Fibroblast of mammary gland (primary cell): Measurements from ENCODE around the gene RAB36.

Source experiments
- DNase-seq: peaks from one replicate; pipeline ENCODE4 v3.0.0-alpha.2; 2010; ENCODE audit warnings: low read depth
- H3K4me3 ChIP-seq: 2 replicates; pipeline ENCODE4 v1.5.1; 2011; ENCODE audit warnings: low read depth, mild to moderate bottlenecking, low read length, moderate library complexity; ENCODE audit not compliant: control insufficient read depth
- CTCF ChIP-seq: conservative IDR thresholded peaks from 2 replicates; pipeline ENCODE4 v1.5.1; 2011; ENCODE audit warnings: low read depth, low read length, inconsistent platforms; ENCODE audit not compliant: control insufficient read depth, insufficient read depth

RAB36 gene

GRCh38 chr22:23190526-23190925 is 45.2 kb downstream of the RAB36 start:
- no peak overlapping the region for H3K4me3 ChIP-seq
- TF ChIP-seq CTCF = no peak
- DNase-seq = no peak

GRCh38 chr22:23192133-23192532 is 46.9 kb downstream of the RAB36 start:
- TF ChIP-seq CTCF = no peak
- H3K4me3 ChIP-seq = no peak overlapping the region
- DNase-seq = no peak

GRCh38 chr22:23192558-23192957 is 47.3 kb downstream of the RAB36 start:
- H3K4me3 ChIP-seq = no peak overlapping the region
- TF ChIP-seq CTCF = no peak
- no peak for DNase-seq

- no peak overlapping the region for H3K4me3 ChIP-seq
- no peak for DNase-seq
- no peak for TF ChIP-seq CTCF
These were observed 48.0 kb downstream of the RAB36 start for GRCh38 chr22:23193196-23193827.

- peak; percentile 42 for DNase-seq
- no peak for TF ChIP-seq CTCF
- H3K4me3 ChIP-seq = no peak overlapping the region
These were observed 48.6 kb downstream of the RAB36 start for GRCh38 chr22:23193882-23194281.

GRCh38 chr22:23196165-23196564 is 50.9 kb downstream of the RAB36 start:
- no peak for TF ChIP-seq CTCF
- no peak for DNase-seq
- H3K4me3 ChIP-seq = no peak overlapping the region

- no peak for DNase-seq
- H3K4me3 ChIP-seq = no peak overlapping the region
- TF ChIP-seq CTCF = no peak
These were observed 52.6 kb downstream of the RAB36 start for GRCh38 chr22:23197836-23198235.
